ENCODE measurements around the gene NEGR1.

DNA sequence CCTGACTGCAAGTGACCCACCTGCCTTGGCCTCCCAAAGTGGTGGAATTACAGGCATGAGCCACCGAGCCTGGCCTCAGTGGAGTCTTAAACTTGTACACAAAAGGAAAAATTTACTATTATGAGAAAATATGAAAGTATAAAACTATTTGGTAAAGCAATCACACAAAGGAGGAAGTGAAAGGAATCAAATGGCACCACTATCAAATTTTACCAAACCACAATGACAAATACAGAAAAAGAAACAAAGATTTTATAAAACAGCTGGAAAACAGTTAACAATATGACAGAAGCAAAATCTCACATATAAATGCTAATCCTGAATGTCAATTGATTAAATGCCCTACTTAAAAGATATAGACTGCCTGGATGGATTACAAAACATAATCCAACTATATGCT lies 42.1 kb upstream of the NEGR1 start:
- TF ChIP-seq, protein P1, sequence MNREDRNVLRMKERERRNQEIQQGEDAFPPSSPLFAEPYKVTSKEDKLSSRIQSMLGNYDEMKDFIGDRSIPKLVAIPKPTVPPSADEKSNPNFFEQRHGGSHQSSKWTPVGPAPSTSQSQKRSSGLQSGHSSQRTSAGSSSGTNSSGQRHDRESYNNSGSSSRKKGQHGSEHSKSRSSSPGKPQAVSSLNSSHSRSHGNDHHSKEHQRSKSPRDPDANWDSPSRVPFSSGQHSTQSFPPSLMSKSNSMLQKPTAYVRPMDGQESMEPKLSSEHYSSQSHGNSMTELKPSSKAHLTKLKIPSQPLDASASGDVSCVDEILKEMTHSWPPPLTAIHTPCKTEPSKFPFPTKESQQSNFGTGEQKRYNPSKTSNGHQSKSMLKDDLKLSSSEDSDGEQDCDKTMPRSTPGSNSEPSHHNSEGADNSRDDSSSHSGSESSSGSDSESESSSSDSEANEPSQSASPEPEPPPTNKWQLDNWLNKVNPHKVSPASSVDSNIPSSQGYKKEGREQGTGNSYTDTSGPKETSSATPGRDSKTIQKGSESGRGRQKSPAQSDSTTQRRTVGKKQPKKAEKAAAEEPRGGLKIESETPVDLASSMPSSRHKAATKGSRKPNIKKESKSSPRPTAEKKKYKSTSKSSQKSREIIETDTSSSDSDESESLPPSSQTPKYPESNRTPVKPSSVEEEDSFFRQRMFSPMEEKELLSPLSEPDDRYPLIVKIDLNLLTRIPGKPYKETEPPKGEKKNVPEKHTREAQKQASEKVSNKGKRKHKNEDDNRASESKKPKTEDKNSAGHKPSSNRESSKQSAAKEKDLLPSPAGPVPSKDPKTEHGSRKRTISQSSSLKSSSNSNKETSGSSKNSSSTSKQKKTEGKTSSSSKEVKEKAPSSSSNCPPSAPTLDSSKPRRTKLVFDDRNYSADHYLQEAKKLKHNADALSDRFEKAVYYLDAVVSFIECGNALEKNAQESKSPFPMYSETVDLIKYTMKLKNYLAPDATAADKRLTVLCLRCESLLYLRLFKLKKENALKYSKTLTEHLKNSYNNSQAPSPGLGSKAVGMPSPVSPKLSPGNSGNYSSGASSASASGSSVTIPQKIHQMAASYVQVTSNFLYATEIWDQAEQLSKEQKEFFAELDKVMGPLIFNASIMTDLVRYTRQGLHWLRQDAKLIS (CRISPR knock-in tag; IDR thresholded peaks at IDR 0.05; ENCODE audit: borderline replicate concordance) = no peak
- TF ChIP-seq, protein P2, sequence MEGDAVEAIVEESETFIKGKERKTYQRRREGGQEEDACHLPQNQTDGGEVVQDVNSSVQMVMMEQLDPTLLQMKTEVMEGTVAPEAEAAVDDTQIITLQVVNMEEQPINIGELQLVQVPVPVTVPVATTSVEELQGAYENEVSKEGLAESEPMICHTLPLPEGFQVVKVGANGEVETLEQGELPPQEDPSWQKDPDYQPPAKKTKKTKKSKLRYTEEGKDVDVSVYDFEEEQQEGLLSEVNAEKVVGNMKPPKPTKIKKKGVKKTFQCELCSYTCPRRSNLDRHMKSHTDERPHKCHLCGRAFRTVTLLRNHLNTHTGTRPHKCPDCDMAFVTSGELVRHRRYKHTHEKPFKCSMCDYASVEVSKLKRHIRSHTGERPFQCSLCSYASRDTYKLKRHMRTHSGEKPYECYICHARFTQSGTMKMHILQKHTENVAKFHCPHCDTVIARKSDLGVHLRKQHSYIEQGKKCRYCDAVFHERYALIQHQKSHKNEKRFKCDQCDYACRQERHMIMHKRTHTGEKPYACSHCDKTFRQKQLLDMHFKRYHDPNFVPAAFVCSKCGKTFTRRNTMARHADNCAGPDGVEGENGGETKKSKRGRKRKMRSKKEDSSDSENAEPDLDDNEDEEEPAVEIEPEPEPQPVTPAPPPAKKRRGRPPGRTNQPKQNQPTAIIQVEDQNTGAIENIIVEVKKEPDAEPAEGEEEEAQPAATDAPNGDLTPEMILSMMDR (IDR thresholded peaks at IDR 0.05) = no peak
- TF ChIP-seq, protein P3, sequence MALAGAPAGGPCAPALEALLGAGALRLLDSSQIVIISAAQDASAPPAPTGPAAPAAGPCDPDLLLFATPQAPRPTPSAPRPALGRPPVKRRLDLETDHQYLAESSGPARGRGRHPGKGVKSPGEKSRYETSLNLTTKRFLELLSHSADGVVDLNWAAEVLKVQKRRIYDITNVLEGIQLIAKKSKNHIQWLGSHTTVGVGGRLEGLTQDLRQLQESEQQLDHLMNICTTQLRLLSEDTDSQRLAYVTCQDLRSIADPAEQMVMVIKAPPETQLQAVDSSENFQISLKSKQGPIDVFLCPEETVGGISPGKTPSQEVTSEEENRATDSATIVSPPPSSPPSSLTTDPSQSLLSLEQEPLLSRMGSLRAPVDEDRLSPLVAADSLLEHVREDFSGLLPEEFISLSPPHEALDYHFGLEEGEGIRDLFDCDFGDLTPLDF (CRISPR knock-in tag; IDR thresholded peaks at IDR 0.05) = no peak
- no peak for TF ChIP-seq TCF7 (CRISPR knock-in tag; IDR thresholded peaks at IDR 0.05; ENCODE audit: low read depth)
- no peak for TF ChIP-seq TP53 (CRISPR knock-in tag; IDR thresholded peaks at IDR 0.05)
- TF ChIP-seq CREB1 (CRISPR knock-in tag; IDR thresholded peaks at IDR 0.05) = no peak
